ENCODE measurements around the gene IPO11.

GRCh38 chr5:62585751-62586150 lies 173.2 kb downstream of the IPO11 start:
- TF ChIP-seq POLR2AphosphoS5 (IDR thresholded peaks at IDR 0.05) (no peak), CTCF (IDR thresholded peaks at IDR 0.05) (no peak), POLR2A (IDR thresholded peaks at IDR 0.05) (no peak)
